Measurements from ENCODE around the gene DAZL. TPM values are rescaled to one million over a fixed set of nuclear protein-coding genes. Genes with fewer than 3 reads are reported as not detected.

DAZL gene
- total RNA-seq, 6 experiments from 2014 or later: not detected

DNA sequence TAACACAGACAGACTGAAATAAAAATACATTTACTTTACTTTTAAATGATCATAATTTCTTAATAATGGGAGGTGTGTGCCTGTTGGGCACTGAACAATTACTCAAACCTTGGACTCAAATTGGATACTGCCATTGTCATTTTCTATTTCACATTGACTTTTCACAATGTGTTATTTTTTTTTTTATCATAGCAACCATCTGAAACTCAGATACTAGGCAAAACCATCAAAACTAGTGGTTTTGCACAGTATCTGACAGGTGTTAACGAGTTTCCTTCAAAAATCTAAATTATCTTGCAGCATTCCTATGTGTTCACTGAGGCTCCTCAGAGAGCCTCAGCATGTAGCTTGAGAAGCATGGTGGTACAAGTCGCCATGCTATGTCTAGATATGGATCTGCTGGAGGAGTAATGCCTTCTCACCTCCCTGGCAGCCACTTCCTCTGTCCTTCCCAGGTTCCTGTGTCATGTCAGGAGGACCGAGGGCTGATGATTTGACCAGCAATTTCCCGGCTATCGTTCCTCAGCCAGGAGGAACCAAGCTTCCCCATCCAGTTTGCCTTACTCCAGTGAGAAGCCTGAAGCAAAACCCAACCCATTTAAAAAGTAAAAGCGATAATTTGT lies 61.9 kb downstream of the DAZL start:
- intact Hi-C loops (cut with DNase I): loop anchor here in 1 of 2 donors (10.0 kb wide), 1 partner anchor 259 kb away; no protein-coding TSS in a partner anchor
- 80% methylated on average over 5 of the region's 6 CpGs for WGBS (ENCODE audit: insufficient coverage, low coverage, low lambda C conversion rate, missing lambda C conversion rate)

DNA sequence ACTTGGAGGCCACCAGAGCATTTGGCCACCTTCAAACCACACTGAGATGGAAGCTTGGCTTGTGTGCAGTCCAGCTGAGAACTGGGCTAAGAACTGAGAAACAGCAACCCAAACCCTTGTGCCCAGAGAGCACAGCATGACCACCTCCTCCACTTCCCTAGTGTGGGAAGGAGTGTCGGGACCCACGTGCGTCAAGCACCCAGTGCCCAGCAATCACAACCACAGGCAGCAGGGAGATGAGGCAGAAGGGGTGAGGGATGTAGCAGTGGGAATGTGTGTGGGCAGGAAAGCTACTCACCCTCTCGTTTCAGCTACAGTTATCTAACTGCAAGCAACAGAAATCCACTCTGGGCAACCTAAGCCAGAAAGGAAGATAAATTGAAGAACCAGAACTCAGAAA lies 66.7 kb downstream of the DAZL start:
- whole genome bisulfite sequencing (ENCODE audit: insufficient coverage, low coverage, low lambda C conversion rate, missing lambda C conversion rate): 80% methylated on average over 4 of the region's 4 CpGs
- Histone ChIP-seq H3K36me3 (no peaks in the 10 kb centered on the region), H3K27ac (no peak overlapping the region), H3K27me3 (no peaks in the 10 kb centered on the region), H3K4me1 (peaks cover 0 to 19% (median 2%) of the 10 kb centered on the region in 4 donors), H3K4me3 (no peak overlapping the region), H3K9me3 (no peaks in the 10 kb centered on the region)
- ATAC-seq: no peak
- intact Hi-C loops (cut with DNase I): no loop called here
- no peak for DNase-seq
- no peak for TF ChIP-seq POLR2A (IDR thresholded peaks at IDR 0.05)
- TF ChIP-seq, protein P1, sequence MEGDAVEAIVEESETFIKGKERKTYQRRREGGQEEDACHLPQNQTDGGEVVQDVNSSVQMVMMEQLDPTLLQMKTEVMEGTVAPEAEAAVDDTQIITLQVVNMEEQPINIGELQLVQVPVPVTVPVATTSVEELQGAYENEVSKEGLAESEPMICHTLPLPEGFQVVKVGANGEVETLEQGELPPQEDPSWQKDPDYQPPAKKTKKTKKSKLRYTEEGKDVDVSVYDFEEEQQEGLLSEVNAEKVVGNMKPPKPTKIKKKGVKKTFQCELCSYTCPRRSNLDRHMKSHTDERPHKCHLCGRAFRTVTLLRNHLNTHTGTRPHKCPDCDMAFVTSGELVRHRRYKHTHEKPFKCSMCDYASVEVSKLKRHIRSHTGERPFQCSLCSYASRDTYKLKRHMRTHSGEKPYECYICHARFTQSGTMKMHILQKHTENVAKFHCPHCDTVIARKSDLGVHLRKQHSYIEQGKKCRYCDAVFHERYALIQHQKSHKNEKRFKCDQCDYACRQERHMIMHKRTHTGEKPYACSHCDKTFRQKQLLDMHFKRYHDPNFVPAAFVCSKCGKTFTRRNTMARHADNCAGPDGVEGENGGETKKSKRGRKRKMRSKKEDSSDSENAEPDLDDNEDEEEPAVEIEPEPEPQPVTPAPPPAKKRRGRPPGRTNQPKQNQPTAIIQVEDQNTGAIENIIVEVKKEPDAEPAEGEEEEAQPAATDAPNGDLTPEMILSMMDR (IDR thresholded peaks at IDR 0.05): no peak

More for the DNA sequence above, 61.9 kb downstream of the DAZL start:
- Histone ChIP-seq H3K9me3 (no peaks in the 10 kb centered on the region), H3K27ac (no peak overlapping the region), H3K27me3 (no peaks in the 10 kb centered on the region), H3K36me3 (no peaks in the 10 kb centered on the region), H3K4me3 (no peak overlapping the region), H3K4me1 (no peaks in the 10 kb centered on the region)
- DNase-seq (no peak), ATAC-seq (no peak)
- TF ChIP-seq POLR2A (IDR thresholded peaks at IDR 0.05): no peak
- TF ChIP-seq, protein P1 (IDR thresholded peaks at IDR 0.05): no peak

DNA sequence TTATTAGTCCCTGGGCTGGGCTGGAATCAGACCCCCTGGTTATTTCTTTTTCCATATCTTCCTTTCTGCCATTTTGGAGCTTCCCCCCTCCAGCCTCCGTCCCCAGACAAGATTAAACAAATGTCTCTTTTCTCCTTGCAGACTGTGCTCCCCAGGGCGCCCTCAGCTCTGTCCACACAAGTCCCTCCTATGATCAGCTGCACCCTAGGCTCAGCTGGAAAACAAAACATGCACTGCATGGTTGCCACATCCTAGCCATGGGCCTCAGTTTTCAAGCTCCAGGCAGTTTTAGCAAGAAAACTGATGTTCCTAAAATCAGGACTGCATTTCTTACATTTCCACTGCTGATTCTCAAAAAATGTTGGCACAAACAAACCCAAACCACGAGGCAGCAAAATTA lies 68.2 kb downstream of the DAZL start:
- TF ChIP-seq POLR2A (IDR thresholded peaks at IDR 0.05): no peak
- TF ChIP-seq, protein P1 (IDR thresholded peaks at IDR 0.05): no peak
- no peaks in the 10 kb centered on the region for H3K36me3 ChIP-seq
- H3K27me3 ChIP-seq: no peaks in the 10 kb centered on the region
- H3K4me1 ChIP-seq: peaks cover 0 to 23% (median 2%) of the 10 kb centered on the region in 4 donors
- ATAC-seq: no peak
- 83% methylated on average over 3 of the region's 3 CpGs for WGBS (ENCODE audit: insufficient coverage, low coverage, low lambda C conversion rate, missing lambda C conversion rate)
- no peak overlapping the region for H3K4me3 ChIP-seq
- no peak for DNase-seq
- H3K9me3 ChIP-seq: no peaks in the 10 kb centered on the region
- intact Hi-C loops (cut with DNase I): no loop called here
- H3K27ac ChIP-seq: no peak overlapping the region

Other genes starting within 250 kb of the DAZL start
- 10 to 100 TPM; 15.1 to 36.0 (median 19.8) TPM for gene RFTN1, start 91.7 kb downstream of the DAZL start, total RNA-seq

Data from right lobe of liver (tissue), 6 donors.